ENCODE measurements around the gene COL15A1. TPM values are rescaled to one million over a fixed set of nuclear protein-coding genes. Genes with fewer than 3 reads are reported as not detected.

Gene COL15A1
- polyA plus RNA-seq, 1 experiment = 112 TPM

GRCh38 chr9:99075246-99075912, 131.7 kb downstream of the COL15A1 start:
- Histone ChIP-seq H3K36me3 (ENCODE audit: control insufficient read depth, insufficient read depth, low read length) (no peaks in the 10 kb centered on the region), H3K27me3 (ENCODE audit: control insufficient read depth, insufficient read depth, low read length) (no peaks in the 10 kb centered on the region), H3K4me3 (ENCODE audit: low read depth, low read length) (no peak overlapping the region)
- CTCF ChIA-PET = interaction anchor here (1.3 kb wide), 1 partner anchor 10 kb away, joined by 4 read pairs; no protein-coding TSS in a partner anchor
- DNase-seq (ENCODE audit: low read depth) = no peak
- TF ChIP-seq CTCF (IDR thresholded peaks at IDR 0.05; ENCODE audit: insufficient read depth, low read depth, low read length) = no peak
- POLR2A ChIA-PET = interaction anchor here (0.6 kb wide), 1 partner anchor 29 kb away, joined by 7 read pairs; no protein-coding TSS in a partner anchor

- ChIA-PET CTCF (interaction anchor here (1.3 kb wide), 1 partner anchor 10 kb away, joined by 4 read pairs; no protein-coding TSS in a partner anchor), POLR2A (no interaction called here)
- DNase-seq (ENCODE audit: low read depth) = no peak
- TF ChIP-seq CTCF (IDR thresholded peaks at IDR 0.05; ENCODE audit: insufficient read depth, low read depth, low read length) = no peak
- no peak overlapping the region for H3K4me3 ChIP-seq (ENCODE audit: low read depth, low read length)
- no peaks in the 10 kb centered on the region for H3K27me3 ChIP-seq (ENCODE audit: control insufficient read depth, insufficient read depth, low read length)
- no peaks in the 10 kb centered on the region for H3K36me3 ChIP-seq (ENCODE audit: control insufficient read depth, insufficient read depth, low read length)
Observed at GRCh38 chr9:99076030-99076429, 132.3 kb downstream of the COL15A1 start.

GRCh38 chr9:99076483-99077171, 132.9 kb downstream of the COL15A1 start:
- CTCF ChIA-PET = interaction anchor here (1.2 kb wide), 1 partner anchor 228 kb away, joined by 4 read pairs; no protein-coding TSS in a partner anchor
- POLR2A ChIA-PET = no interaction called here
- TF ChIP-seq CTCF (IDR thresholded peaks at IDR 0.05; ENCODE audit: insufficient read depth, low read depth, low read length) = no peak

GRCh38 chr9:99078717-99079116, 135.0 kb downstream of the COL15A1 start:
- no peak for TF ChIP-seq CTCF (IDR thresholded peaks at IDR 0.05; ENCODE audit: insufficient read depth, low read depth, low read length)
- no peak overlapping the region for H3K4me3 ChIP-seq (ENCODE audit: low read depth, low read length)
- peaks cover 2% of the 10 kb centered on the region; the same call in 1 of the 2 replicates for H3K27me3 ChIP-seq (ENCODE audit: control insufficient read depth, insufficient read depth, low read length)
- DNase-seq (ENCODE audit: low read depth) = no peak
- POLR2A ChIA-PET = no interaction called here
- CTCF ChIA-PET = no interaction called here
- H3K36me3 ChIP-seq (ENCODE audit: control insufficient read depth, insufficient read depth, low read length) = no peaks in the 10 kb centered on the region

More at GRCh38 chr9:99076483-99077171, 132.9 kb downstream of the COL15A1 start:
- Histone ChIP-seq H3K36me3 (ENCODE audit: control insufficient read depth, insufficient read depth, low read length) (no peaks in the 10 kb centered on the region), H3K27me3 (ENCODE audit: control insufficient read depth, insufficient read depth, low read length) (no peaks in the 10 kb centered on the region), H3K4me3 (ENCODE audit: low read depth, low read length) (no peak overlapping the region)
- no peak for DNase-seq (ENCODE audit: low read depth)

GRCh38 chr9:99079542-99079941, 135.8 kb downstream of the COL15A1 start:
- POLR2A ChIA-PET = no interaction called here

More at GRCh38 chr9:99079542-99079941, 135.8 kb downstream of the COL15A1 start:
- CTCF ChIA-PET = no interaction called here
- Histone ChIP-seq H3K36me3 (ENCODE audit: control insufficient read depth, insufficient read depth, low read length) (no peaks in the 10 kb centered on the region), H3K27me3 (ENCODE audit: control insufficient read depth, insufficient read depth, low read length) (peaks cover 2% of the 10 kb centered on the region; the same call in 1 of the 2 replicates), H3K4me3 (ENCODE audit: low read depth, low read length) (no peak overlapping the region)
- no peak for DNase-seq (ENCODE audit: low read depth)
- TF ChIP-seq CTCF (IDR thresholded peaks at IDR 0.05; ENCODE audit: insufficient read depth, low read depth, low read length) = no peak
